ENCODE measurements around the gene GMPR2.
"Not testable (repeated sequence)": the region's sequence is repeated elsewhere in the genome, so short reads cannot be mapped to it uniquely, and the experiment has no call there.

GMPR2 gene

DNA sequence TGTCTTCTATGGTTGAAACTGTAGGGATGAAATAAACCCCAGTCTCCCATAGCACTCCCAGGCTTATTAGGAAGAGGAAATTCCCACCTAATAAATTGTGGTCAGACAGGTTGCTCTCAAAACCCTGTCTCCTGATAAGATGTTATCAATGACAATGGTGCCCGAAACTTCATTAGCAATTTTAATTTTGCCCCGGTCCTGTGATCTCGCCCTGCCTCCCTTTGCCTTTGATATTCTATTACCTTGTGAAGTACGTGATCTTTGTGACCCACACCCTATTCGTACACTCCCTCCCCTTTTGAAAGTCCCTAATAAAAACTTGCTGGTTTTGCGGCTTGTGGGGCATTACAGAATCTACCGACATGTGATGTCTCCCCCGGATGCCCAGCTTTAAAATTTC lies 30.2 kb upstream of the GMPR2 start:
- Histone ChIP-seq H3K79me2 (ENCODE audit: control insufficient read depth, insufficient read depth, low read length, unreplicated experiment) (peaks cover 10% of the 10 kb centered on the region), H3K36me3 (ENCODE audit: insufficient read depth, low read length) (peaks cover 37% of the 10 kb centered on the region)
- not testable (repeated sequence) for H3K4me1 ChIP-seq (ENCODE audit: control insufficient read depth, insufficient read depth, low read length, unreplicated experiment); H2AFZ ChIP-seq (ENCODE audit: low read length, unreplicated experiment); H3K27me3 ChIP-seq (ENCODE audit: insufficient read depth, low read length); H3K27ac ChIP-seq (ENCODE audit: low read depth, low read length); H3K4me3 ChIP-seq (ENCODE audit: low read depth, low read length)

DNA sequence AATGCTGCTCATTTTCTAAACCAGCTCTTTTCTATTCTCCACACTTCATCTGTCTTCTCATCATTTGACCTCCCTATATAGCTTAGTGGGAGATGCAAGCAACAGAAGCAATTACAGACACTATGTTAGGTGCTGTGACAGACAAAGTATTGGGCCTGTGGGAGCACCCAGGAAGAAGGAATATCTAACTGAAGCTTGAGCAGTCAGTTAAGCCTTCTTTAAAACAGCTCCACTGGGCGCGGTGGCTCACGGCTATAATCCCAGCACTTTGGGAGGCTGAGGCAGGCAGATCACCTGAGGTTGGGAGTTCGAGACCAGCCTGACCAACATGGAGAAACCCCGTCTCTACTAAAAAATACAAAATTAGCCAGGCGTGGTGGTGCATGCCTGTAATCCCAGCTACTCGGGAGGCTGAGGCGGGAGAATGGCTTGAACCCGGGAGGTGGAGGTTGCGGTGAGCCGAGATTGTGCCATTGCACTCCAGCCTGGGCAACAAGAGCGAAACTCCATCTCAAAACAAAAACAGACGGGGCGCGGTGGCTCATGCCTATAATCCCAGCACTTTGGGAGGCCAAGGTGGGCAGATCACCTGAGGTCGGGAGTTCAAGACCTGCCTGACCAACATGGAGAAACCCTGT lies 29.4 kb upstream of the GMPR2 start:
- not testable (repeated sequence) for H3K79me2 ChIP-seq (ENCODE audit: control insufficient read depth, insufficient read depth, low read length, unreplicated experiment); H3K4me3 ChIP-seq (ENCODE audit: low read depth, low read length); H3K27ac ChIP-seq (ENCODE audit: low read depth, low read length); H3K4me1 ChIP-seq (ENCODE audit: control insufficient read depth, insufficient read depth, low read length, unreplicated experiment); H2AFZ ChIP-seq (ENCODE audit: low read length, unreplicated experiment); H3K27me3 ChIP-seq (ENCODE audit: insufficient read depth, low read length)
- H3K36me3 ChIP-seq (ENCODE audit: insufficient read depth, low read length), result peaks cover 45% of the 10 kb centered on the region

DNA sequence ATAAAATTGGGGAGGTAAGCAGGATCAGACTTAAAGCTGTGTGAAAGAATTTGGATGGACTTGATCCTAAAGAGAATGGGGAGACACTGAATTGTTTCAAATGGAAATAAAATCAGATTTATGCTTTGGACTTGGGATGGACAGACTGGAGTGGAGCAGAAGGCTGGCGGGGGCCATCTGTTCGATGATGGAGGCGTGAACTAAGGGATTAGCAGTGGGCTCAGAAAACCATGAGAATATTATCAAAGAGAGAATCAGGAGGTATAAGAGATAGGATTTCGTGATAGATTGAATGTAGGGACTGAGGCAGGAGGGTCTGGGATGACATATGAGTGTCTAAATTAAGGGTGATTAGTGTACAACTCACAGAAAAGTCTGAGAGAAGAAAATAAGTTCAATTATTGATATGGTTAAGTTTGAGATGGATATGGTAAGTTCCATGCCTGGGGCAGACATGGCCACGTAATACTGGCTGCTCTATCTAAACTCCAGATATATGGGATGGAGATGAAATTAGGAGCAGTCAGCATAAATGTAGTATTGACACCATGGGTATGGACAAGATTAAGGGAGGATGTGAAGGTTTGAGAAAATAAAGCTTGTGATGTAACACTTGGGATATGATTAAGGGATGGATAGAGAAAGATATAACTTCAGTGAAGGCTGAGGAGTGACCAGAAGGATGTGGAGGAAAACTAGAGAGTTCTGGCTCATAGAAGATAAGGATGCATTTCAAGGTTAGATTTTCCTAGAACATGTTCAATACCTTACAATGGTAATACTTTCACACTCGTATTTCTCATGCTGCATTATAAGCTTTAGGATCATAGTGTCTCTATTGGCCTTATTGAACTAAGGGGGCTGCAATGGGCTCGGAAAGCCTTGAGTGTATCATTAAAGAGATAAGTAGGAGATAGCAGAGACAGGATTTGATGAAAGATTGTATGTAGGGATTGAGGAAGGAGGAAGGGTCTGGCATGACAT lies 28.3 kb upstream of the GMPR2 start:
- no peak overlapping the region for H2AFZ ChIP-seq (ENCODE audit: low read length, unreplicated experiment)
- no peaks in the 10 kb centered on the region for H3K27me3 ChIP-seq (ENCODE audit: insufficient read depth, low read length)
- no peaks in the 10 kb centered on the region for H3K4me1 ChIP-seq (ENCODE audit: control insufficient read depth, insufficient read depth, low read length, unreplicated experiment)
- peaks cover 46% of the 10 kb centered on the region for H3K36me3 ChIP-seq (ENCODE audit: insufficient read depth, low read length)
- no peak overlapping the region for H3K27ac ChIP-seq (ENCODE audit: low read depth, low read length)
- no peak overlapping the region for H3K4me3 ChIP-seq (ENCODE audit: low read depth, low read length)
- no peaks in the 10 kb centered on the region for H3K79me2 ChIP-seq (ENCODE audit: control insufficient read depth, insufficient read depth, low read length, unreplicated experiment)

DNA sequence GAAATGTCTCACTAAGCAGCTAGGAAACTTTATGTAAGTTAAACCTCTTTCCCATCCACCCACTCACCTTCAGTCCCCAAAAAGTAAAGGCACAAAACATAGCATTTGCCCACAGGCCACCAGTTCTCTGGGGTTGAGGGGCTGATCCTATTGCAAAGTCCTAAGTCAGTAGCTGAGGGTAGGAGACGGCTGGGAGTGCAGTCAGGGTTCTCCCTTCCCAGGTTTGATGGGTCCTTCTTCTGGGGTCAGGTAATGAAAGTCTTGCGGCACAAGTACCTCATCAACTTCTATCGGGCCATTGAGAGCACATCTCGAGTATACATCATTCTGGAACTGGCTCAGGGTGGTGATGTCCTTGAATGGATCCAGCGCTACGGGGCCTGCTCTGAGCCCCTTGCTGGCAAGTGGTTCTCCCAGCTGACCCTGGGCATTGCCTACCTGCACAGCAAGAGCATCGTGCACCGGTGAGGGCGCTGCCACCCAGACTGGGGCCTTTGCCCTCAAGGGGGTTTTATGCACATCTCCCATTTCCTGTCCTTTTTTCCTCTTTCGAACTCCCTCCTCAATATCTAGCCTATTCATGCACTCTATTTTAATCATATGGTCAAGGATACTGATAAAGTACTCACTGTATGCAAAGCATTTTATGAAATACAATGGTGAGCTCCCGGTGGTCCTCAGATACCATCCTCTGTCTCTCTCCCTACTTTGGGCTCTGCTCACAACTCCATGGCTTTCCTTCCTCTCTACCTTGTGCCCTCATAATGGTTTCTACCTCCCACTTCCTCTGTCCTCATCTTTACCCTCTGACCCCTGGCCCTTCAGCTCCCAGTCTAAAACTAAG lies 26.2 kb upstream of the GMPR2 start:
- Histone ChIP-seq H3K27me3 (ENCODE audit: insufficient read depth, low read length) (no peaks in the 10 kb centered on the region), H3K79me2 (ENCODE audit: control insufficient read depth, insufficient read depth, low read length, unreplicated experiment) (peaks cover 1% of the 10 kb centered on the region), H3K4me3 (ENCODE audit: low read depth, low read length) (no peak overlapping the region), H3K36me3 (ENCODE audit: insufficient read depth, low read length) (peaks cover 51% of the 10 kb centered on the region), H2AFZ (ENCODE audit: low read length, unreplicated experiment) (no peak overlapping the region), H3K27ac (ENCODE audit: low read depth, low read length) (no peak overlapping the region), H3K4me1 (ENCODE audit: control insufficient read depth, insufficient read depth, low read length, unreplicated experiment) (no peaks in the 10 kb centered on the region)

DNA sequence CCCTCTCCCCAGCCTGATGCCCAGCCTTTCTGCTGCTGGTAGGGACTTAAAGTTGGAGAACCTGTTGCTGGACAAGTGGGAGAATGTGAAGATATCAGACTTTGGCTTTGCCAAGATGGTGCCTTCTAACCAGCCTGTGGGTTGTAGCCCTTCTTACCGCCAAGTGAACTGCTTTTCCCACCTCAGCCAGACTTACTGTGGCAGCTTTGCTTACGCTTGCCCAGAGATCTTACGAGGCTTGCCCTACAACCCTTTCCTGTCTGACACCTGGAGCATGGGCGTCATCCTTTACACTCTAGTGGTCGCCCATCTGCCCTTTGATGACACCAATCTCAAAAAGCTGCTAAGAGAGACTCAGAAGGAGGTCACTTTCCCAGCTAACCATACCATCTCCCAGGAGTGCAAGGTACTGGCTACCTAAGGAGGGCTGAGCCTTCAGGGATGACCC lies 25.6 kb upstream of the GMPR2 start:
- H3K36me3 ChIP-seq (ENCODE audit: insufficient read depth, low read length), result peaks cover 48% of the 10 kb centered on the region
- peaks cover 6% of the 10 kb centered on the region for H3K79me2 ChIP-seq (ENCODE audit: control insufficient read depth, insufficient read depth, low read length, unreplicated experiment)
- no peak overlapping the region for H3K4me3 ChIP-seq (ENCODE audit: low read depth, low read length)
- H3K4me1 ChIP-seq (ENCODE audit: control insufficient read depth, insufficient read depth, low read length, unreplicated experiment), result no peaks in the 10 kb centered on the region
- no peak overlapping the region for H3K27ac ChIP-seq (ENCODE audit: low read depth, low read length)
- H3K27me3 ChIP-seq (ENCODE audit: insufficient read depth, low read length), result no peaks in the 10 kb centered on the region
- H2AFZ ChIP-seq (ENCODE audit: low read length, unreplicated experiment), result no peak overlapping the region

DNA sequence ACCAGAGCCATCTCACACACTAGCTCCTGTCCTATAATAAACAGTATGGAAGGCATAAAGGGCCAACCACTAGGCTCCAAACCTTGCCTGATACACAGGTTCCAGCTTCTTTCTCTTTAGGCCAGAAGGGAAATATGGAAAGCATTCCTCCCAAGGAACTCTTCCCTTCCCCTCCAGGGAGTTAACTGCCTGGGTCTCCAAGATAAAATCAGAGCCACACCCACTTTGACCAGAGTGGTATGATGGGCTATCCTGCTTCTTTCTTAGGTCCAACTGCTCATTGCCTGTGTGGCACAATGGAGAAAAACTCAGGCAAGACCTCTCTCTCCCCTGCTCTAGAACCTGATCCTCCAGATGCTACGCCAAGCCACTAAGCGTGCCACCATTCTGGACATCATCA lies 25.1 kb upstream of the GMPR2 start:
- H3K27ac ChIP-seq (ENCODE audit: low read depth, low read length), result no peak overlapping the region
- H3K36me3 ChIP-seq (ENCODE audit: insufficient read depth, low read length), result peaks cover 48% of the 10 kb centered on the region
- no peak overlapping the region for H3K4me3 ChIP-seq (ENCODE audit: low read depth, low read length)

DNA sequence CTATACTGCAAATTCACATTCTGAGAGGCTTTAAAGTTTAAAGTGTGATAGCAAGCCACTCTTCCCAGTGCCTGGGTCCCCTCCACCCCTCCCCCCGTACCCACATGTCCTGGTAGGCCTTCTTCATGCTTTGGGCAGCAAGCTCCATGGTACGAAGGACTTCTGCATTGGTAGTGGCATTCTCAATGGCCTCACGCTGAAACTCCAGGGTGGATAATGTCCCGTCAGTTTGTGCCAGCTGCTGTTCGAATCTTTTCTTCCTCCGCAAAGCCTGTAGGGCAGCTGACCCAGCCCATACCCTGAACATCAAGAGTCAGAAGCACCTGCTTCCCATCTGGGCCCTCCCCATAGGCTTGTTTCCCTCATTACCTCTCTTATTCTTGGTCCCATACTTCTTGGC lies 21.4 kb upstream of the GMPR2 start:
- peaks cover 10% of the 10 kb centered on the region for H3K4me1 ChIP-seq (ENCODE audit: control insufficient read depth, insufficient read depth, low read length, unreplicated experiment)
- no peak overlapping the region for H3K27ac ChIP-seq (ENCODE audit: low read depth, low read length)
- H3K4me3 ChIP-seq (ENCODE audit: low read depth, low read length), result no peak overlapping the region
- peaks cover 25% of the 10 kb centered on the region for H3K36me3 ChIP-seq (ENCODE audit: insufficient read depth, low read length)
- peaks cover 10% of the 10 kb centered on the region for H3K79me2 ChIP-seq (ENCODE audit: control insufficient read depth, insufficient read depth, low read length, unreplicated experiment)
- H2AFZ ChIP-seq (ENCODE audit: low read length, unreplicated experiment), result no peak overlapping the region
- H3K27me3 ChIP-seq (ENCODE audit: insufficient read depth, low read length), result no peaks in the 10 kb centered on the region

More for the DNA sequence above, 25.1 kb upstream of the GMPR2 start:
- no peak overlapping the region for H2AFZ ChIP-seq (ENCODE audit: low read length, unreplicated experiment)
- H3K4me1 ChIP-seq (ENCODE audit: control insufficient read depth, insufficient read depth, low read length, unreplicated experiment), result no peaks in the 10 kb centered on the region
- H3K27me3 ChIP-seq (ENCODE audit: insufficient read depth, low read length), result no peaks in the 10 kb centered on the region
- peaks cover 10% of the 10 kb centered on the region for H3K79me2 ChIP-seq (ENCODE audit: control insufficient read depth, insufficient read depth, low read length, unreplicated experiment)

DNA sequence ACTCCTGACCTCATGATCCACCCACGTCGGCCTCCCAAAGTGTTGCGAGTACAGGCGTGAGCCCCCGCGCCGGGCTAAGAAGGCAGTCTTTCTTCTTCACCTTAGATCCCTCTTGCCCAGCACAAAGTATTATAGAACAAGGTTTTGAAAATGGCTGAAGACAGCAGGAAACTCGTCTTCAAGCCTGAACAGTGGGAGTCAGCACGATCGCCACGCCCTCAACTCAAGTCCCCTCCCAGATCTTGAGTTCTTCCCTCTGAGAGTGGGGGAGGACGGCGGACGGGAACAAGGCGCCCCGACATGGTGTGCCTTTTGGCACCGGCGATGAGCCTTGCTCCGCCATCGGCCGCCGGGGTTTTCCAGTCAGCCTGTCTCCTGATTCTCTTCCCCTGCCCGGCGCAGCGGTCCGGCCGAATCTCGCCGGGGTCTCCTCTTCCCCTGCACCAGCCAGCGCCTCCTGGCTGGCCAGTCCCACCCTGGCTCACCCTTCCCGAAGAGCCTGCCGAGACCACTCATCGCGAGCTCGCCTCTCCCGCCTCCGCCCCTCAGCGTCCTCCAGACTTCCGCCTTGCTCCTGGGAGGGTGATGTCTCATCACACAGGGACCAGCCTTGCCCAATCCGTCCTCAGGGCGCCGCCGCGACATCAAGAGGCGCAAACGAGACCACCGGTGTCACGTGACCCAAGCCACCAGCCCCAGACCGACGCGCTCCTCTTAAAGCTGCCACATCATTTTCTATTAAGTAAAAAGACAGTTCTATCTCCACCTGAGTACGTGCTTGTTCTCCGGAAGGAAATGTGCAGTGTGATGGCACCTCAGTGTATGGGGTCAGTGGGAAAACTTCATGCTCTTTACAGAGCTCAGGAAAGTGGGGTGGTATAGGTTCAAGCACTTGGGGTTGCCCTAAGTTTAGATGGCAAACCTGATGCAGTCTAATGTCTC lies 19.5 kb upstream of the GMPR2 start, which contains the start of gene CHMP4A:
CHMP4A (minus strand) TSS at position 565 of the 942 bp plus-strand sequence; CDS start at position 516, 49 bp downstream.
- Histone ChIP-seq H2AFZ (ENCODE audit: low read length, unreplicated experiment) (peak within 1 kb of the TSS; percentile 75), H3K36me3 (ENCODE audit: insufficient read depth, low read length) (peaks cover 11% of the 10 kb centered on the region), H3K4me3 (ENCODE audit: low read depth, low read length) (peak within 1 kb of the TSS; percentile 93), H3K27ac (ENCODE audit: low read depth, low read length) (peak within 1 kb of the TSS; percentile 96), H3K4me1 (ENCODE audit: control insufficient read depth, insufficient read depth, low read length, unreplicated experiment) (peaks cover 10% of the 10 kb centered on the region), H3K79me2 (ENCODE audit: control insufficient read depth, insufficient read depth, low read length, unreplicated experiment) (peaks cover 10% of the 10 kb centered on the region), H3K27me3 (ENCODE audit: insufficient read depth, low read length) (no peaks in the 10 kb centered on the region)

DNA sequence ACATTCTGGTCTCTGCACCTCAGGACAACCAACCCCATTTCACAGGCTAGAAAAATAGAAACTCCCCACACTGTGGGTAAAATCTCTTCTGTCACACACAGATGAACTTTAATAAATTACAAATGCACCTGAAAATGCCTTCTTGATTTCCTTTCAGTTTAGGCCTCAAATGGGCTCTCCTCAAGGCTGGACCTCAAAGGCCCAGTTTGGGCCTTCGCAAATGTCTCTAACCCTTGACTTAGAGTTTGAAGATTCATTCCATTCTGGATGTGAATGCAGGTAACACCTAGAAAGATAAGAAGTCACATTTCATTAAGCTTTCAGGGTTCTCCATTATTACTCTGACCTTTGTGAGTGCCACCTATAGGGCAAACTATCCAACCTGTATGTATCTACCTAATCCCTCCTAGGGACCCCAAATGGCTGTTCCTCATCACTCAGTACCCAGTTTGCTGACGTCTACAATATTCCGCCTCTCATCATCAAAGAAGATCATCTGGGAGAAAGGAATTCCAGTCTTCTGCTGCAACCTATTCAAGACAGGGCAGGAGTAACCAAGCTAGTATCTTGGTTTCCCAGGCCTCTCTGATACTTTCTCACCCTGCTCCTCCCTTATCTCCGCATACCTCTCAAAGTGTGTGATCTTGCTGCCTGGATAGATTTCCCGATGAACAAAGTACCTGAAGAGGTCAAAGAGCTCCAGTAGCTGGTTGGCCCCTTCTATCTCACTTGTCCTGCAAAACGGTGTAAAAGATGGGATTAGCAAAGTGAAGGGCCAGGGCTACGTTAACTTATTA lies 18.7 kb upstream of the GMPR2 start:
- peak overlapping the region; percentile 96 for H3K27ac ChIP-seq (ENCODE audit: low read depth, low read length)
- no peaks in the 10 kb centered on the region for H3K27me3 ChIP-seq (ENCODE audit: insufficient read depth, low read length)
- peak overlapping the region; percentile 93 for H3K4me3 ChIP-seq (ENCODE audit: low read depth, low read length)
- peaks cover 8% of the 10 kb centered on the region; the same call in 1 of the 2 replicates for H3K36me3 ChIP-seq (ENCODE audit: insufficient read depth, low read length)
- peaks cover 10% of the 10 kb centered on the region for H3K4me1 ChIP-seq (ENCODE audit: control insufficient read depth, insufficient read depth, low read length, unreplicated experiment)
- H2AFZ ChIP-seq (ENCODE audit: low read length, unreplicated experiment), result peak overlapping the region; percentile 69
- H3K79me2 ChIP-seq (ENCODE audit: control insufficient read depth, insufficient read depth, low read length, unreplicated experiment), result peaks cover 10% of the 10 kb centered on the region

All from ACC112 (cell line).